WTC11 (cell line): ENCODE measurements around the gene FGD6. TPM values are rescaled to one million over a fixed set of nuclear protein-coding genes. Genes with fewer than 3 reads are reported as not detected.
A peak's percentile ranks its signal among the peaks of the same experiment; 100 is the strongest.

Experiments used
- ATAC-seq: fragments of 200-7000 bp; cut with Tn5 transposase; 2 replicates; pipeline ENCODE4 v1.10.0; 2021; ENCODE audit warnings: mild to moderate bottlenecking, moderate library complexity
- CTCF ChIA-PET: fragments of 300-600 bp; sonication (Branson Sonifier 250); formaldehyde crosslinking; loops from one replicate; lab custom pipeline; 2021; ENCODE audit warnings: antibody characterized with exemption; lab: Charles Lee
- POLR2A ChIA-PET: fragments of 350-600 bp; sonication (Branson Sonifier 250); formaldehyde crosslinking; loops from one replicate; lab custom pipeline; 2021; ENCODE audit warnings: antibody characterized with exemption; lab: Charles Lee
- DNase-seq: peaks from one replicate; pipeline ENCODE4 v3.0.0; 2021; ENCODE audit warnings: low spot score
- H3K27ac Mint-ChIP-seq: 2 replicates; pipeline ENCODE4 v1.8.0; 2021; ENCODE audit warnings: mixed read lengths
- H3K27me3 Mint-ChIP-seq: 2 replicates; pipeline ENCODE4 v1.8.0; 2021; ENCODE audit warnings: low read depth, mild to moderate bottlenecking, moderate library complexity, mixed read lengths
- H3K36me3 Mint-ChIP-seq: 2 replicates; pipeline ENCODE4 v1.8.0; 2021; ENCODE audit warnings: mixed read lengths
- H3K4me1 Mint-ChIP-seq: 2 replicates; pipeline ENCODE4 v1.8.0; 2022; ENCODE audit warnings: mixed read lengths
- H3K4me3 Mint-ChIP-seq: 2 replicates; pipeline ENCODE4 v1.8.0; 2021; ENCODE audit warnings: mild to moderate bottlenecking, moderate library complexity, mixed read lengths
- H3K9me3 Mint-ChIP-seq: 2 replicates; pipeline ENCODE4 v1.8.0; 2021; ENCODE audit warnings: mixed read lengths
- ARID4B ChIP-seq: sonication (generic); formaldehyde crosslinking; IDR thresholded peaks from 2 replicates; pipeline ENCODE4 v1.8.0; 2023; ENCODE audit warnings: missing genetic modification reagents, mild to moderate bottlenecking, borderline replicate concordance
- ATF1 ChIP-seq: sonication (generic); formaldehyde crosslinking; IDR thresholded peaks from 2 replicates; pipeline ENCODE4 v1.8.1; 2023; ENCODE audit warnings: mild to moderate bottlenecking, moderate library complexity, missing genetic modification reagents
- CBFB ChIP-seq: sonication (generic); formaldehyde crosslinking; IDR thresholded peaks from 2 replicates; pipeline ENCODE4 v1.8.1; 2022; ENCODE audit warnings: mild to moderate bottlenecking, low read depth, missing genetic modification reagents
- E2F4 ChIP-seq: sonication (generic); formaldehyde crosslinking; IDR thresholded peaks from 2 replicates; pipeline ENCODE4 v1.8.1; 2022; ENCODE audit warnings: low read depth, mild to moderate bottlenecking, moderate library complexity, missing genetic modification reagents, borderline replicate concordance
- ELF4 ChIP-seq: sonication (generic); formaldehyde crosslinking; IDR thresholded peaks from 2 replicates; pipeline ENCODE4 v1.8.1; 2022; ENCODE audit warnings: low read depth, mild to moderate bottlenecking, moderate library complexity, missing genetic modification reagents
- FOXP1 ChIP-seq: sonication (generic); formaldehyde crosslinking; IDR thresholded peaks from 2 replicates; pipeline ENCODE4 v1.8.0; 2022; ENCODE audit warnings: missing genetic modification reagents, mild to moderate bottlenecking, moderate library complexity, borderline replicate concordance
- JUN ChIP-seq: sonication (generic); formaldehyde crosslinking; IDR thresholded peaks from 2 replicates; pipeline ENCODE4 v1.8.0; 2023; ENCODE audit warnings: mild to moderate bottlenecking, missing genetic modification reagents
- KAT7 ChIP-seq: sonication (generic); formaldehyde crosslinking; IDR thresholded peaks from 2 replicates; pipeline ENCODE4 v1.8.1; 2023; ENCODE audit warnings: missing genetic modification reagents, mild to moderate bottlenecking, borderline replicate concordance
- OVOL2 ChIP-seq: fragments of 250-450 bp; sonication (Bioruptor Pico); IDR thresholded peaks from 2 replicates; pipeline ENCODE4 v1.9.0; 2021; ENCODE audit warnings: mild to moderate bottlenecking, borderline replicate concordance
- ZNF416 ChIP-seq: fragments of 250-450 bp; sonication (Bioruptor Pico); IDR thresholded peaks from 2 replicates; pipeline ENCODE4 v1.9.0; 2021; ENCODE audit warnings: mild to moderate bottlenecking, inconsistent platforms
- ZNF671 ChIP-seq: fragments of 250-450 bp; sonication (Bioruptor Pico); IDR thresholded peaks from 2 replicates; pipeline ENCODE4 v1.8.0; 2021; ENCODE audit warnings: mild to moderate bottlenecking
- ZSCAN18 ChIP-seq: fragments of 250-450 bp; sonication (Bioruptor Pico); IDR thresholded peaks from 2 replicates; pipeline ENCODE4 v2.1.2; 2022; ENCODE audit warnings: mild to moderate bottlenecking, moderate library complexity
- total RNA-seq: library from RNA; stranded (reverse); gene quantifications from 3 replicates; pipeline ENCODE4 v1.2.3, GENCODE V29; 2021
- TF ChIP-seq, protein P1 (sequence below): sonication (generic); formaldehyde crosslinking; IDR thresholded peaks from 2 replicates; pipeline ENCODE4 v1.8.1; 2023; ENCODE audit warnings: mild to moderate bottlenecking, missing genetic modification reagents, moderate library complexity
- TF ChIP-seq, protein P2 (sequence below): sonication (generic); formaldehyde crosslinking; IDR thresholded peaks from 2 replicates; pipeline ENCODE4 v1.8.1; 2023; ENCODE audit warnings: mild to moderate bottlenecking, moderate library complexity, missing genetic modification reagents

Gene FGD6
- total RNA-seq, 1 experiment from 2014 or later, result 28.2 TPM

DNA sequence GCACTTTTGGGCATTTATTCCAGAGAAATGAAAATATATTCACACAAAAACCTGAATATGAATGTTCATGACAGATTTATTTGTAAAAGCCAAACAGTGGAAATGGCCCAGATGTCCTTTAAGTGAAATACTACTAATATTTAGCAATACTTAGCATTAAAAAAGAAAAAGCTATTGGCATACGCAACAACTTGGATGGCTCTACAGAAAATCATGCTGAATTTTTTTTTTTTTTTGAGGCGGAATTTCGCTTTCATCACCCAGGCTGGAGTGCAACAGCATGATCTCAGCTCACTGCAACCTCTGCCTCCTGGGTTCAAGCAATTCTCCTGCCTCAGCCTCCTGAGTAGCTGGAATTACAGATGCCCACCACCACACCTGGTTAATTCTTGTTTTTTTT is 24.1 kb downstream of the FGD6 start (continued):
- TF ChIP-seq, protein P1, sequence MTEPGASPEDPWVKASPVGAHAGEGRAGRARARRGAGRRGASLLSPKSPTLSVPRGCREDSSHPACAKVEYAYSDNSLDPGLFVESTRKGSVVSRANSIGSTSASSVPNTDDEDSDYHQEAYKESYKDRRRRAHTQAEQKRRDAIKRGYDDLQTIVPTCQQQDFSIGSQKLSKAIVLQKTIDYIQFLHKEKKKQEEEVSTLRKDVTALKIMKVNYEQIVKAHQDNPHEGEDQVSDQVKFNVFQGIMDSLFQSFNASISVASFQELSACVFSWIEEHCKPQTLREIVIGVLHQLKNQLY (CRISPR knock-in tag), result no peak
- TF ChIP-seq, protein P2, sequence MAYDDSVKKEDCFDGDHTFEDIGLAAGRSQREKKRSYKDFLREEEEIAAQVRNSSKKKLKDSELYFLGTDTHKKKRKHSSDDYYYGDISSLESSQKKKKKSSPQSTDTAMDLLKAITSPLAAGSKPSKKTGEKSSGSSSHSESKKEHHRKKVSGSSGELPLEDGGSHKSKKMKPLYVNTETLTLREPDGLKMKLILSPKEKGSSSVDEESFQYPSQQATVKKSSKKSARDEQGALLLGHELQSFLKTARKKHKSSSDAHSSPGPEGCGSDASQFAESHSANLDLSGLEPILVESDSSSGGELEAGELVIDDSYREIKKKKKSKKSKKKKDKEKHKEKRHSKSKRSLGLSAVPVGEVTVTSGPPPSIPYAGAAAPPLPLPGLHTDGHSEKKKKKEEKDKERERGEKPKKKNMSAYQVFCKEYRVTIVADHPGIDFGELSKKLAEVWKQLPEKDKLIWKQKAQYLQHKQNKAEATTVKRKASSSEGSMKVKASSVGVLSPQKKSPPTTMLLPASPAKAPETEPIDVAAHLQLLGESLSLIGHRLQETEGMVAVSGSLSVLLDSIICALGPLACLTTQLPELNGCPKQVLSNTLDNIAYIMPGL (CRISPR knock-in tag), result no peak

DNA sequence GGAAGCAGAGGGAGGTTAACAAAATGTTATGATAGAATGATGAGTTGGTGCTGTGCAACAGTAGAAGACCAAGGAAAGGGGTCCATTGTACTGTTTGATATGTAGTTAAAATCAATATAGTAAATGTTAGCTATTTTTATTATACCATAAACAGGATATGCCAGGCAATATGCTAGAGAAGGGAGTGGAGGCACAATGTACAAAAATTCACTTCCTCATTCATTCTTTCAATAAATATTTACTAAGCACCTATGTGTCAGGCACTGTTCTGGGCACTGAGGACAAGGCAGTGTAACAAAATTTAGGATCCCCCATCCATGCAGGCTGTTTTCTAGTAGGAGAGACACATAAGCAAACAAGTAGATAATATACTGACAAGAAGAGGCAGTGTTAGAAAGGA is 25.0 kb downstream of the FGD6 start:
- Mint-ChIP-seq H3K4me3 (no peak overlapping the region), H3K4me1 (peaks cover 36% of the 10 kb centered on the region), H3K27me3 (no peaks in the 10 kb centered on the region), H3K27ac (peak overlapping the region; percentile 20; the same call in 1 of the 2 replicates), H3K36me3 (no peaks in the 10 kb centered on the region), H3K9me3 (no peaks in the 10 kb centered on the region)
- POLR2A ChIA-PET, result no interaction called here
- ATAC-seq (no peak), DNase-seq (no peak)
- no peak for TF ChIP-seq ELF4 (CRISPR knock-in tag)
- no peak for TF ChIP-seq ZNF671 (CRISPR knock-in tag)
- CTCF ChIA-PET, result no interaction called here

DNA sequence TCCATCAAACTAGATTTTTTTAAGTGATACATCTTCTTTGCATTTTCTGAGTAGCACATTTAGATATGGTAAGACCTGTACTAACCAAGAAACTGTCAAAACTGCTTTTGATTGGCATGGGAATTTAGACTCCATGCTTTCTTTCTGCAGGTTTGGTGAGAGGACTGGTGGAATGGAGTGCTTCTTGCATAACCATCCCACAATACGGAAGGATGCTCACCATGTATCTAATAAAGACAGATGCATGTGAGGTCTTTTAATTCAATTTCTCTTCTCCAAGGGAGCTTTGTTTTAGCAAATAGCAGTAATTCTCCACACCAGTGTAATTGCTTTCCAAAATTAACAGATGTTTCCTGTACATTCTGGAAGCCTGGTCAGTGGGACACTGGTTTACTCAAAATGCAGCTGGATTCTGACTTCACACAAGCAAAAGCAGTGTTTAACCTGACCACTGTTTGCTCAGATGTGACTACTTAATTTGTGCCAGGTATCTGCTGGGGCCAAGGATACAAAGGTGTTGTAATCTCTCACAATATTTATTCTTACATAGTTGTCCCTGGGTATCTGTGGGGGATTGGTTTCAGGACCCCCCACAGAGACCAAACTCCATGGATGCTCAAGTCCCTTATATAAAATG is 26.1 kb downstream of the FGD6 start:
- Mint-ChIP-seq H3K27ac (no peak overlapping the region), H3K36me3 (no peaks in the 10 kb centered on the region), H3K4me1 (peaks cover 36% of the 10 kb centered on the region), H3K9me3 (no peaks in the 10 kb centered on the region), H3K27me3 (no peaks in the 10 kb centered on the region), H3K4me3 (no peak overlapping the region)
- ChIA-PET CTCF (no interaction called here), POLR2A (no interaction called here)
- no peak for DNase-seq
- no peak for TF ChIP-seq ZSCAN18
- no peak for TF ChIP-seq ATF1
- no peak for TF ChIP-seq OVOL2
- TF ChIP-seq ARID4B (CRISPR knock-in tag), result no peak
- TF ChIP-seq JUN (CRISPR knock-in tag), result no peak
- no peak for TF ChIP-seq CBFB
- no peak for TF ChIP-seq E2F4
- TF ChIP-seq FOXP1 (CRISPR knock-in tag), result no peak
- TF ChIP-seq KAT7 (CRISPR knock-in tag), result no peak
- TF ChIP-seq ZNF416 (CRISPR knock-in tag), result no peak
- no peak for ATAC-seq
